Measurements from ENCODE around the gene CCNQ.

CCNQ gene

GRCh38 chrX:153602601-153603000 is 3.7 kb upstream of the CCNQ start:
- DNase-seq (ENCODE audit: low read depth): no peak
- TF ChIP-seq CTCF (IDR thresholded peaks at IDR 0.05; ENCODE audit: low read depth, low read length): no peak
- no peak for TF ChIP-seq MYC (IDR thresholded peaks at IDR 0.05; ENCODE audit: low read depth, low read length)
- TF ChIP-seq POLR2A (IDR thresholded peaks at IDR 0.05; ENCODE audit: extremely low read depth, insufficient read length): no peak
- no peak for TF ChIP-seq MAX (IDR thresholded peaks at IDR 0.05; ENCODE audit: low read depth, low read length)
- no peak overlapping the region for H3K4me3 ChIP-seq (ENCODE audit: low read depth, low read length)

- DNase-seq (ENCODE audit: low read depth): no peak
- no peak overlapping the region for H3K4me3 ChIP-seq (ENCODE audit: low read depth, low read length)
- no peak for TF ChIP-seq MYC (IDR thresholded peaks at IDR 0.05; ENCODE audit: low read depth, low read length)
Observed at GRCh38 chrX:153601511-153602110, 2.7 kb upstream of the CCNQ start.

GRCh38 chrX:153600921-153601320 is 2.0 kb upstream of the CCNQ start:
- no peak overlapping the region for H3K4me3 ChIP-seq (ENCODE audit: low read depth, low read length)
- TF ChIP-seq CTCF (IDR thresholded peaks at IDR 0.05; ENCODE audit: low read depth, low read length): no peak
- no peak for TF ChIP-seq MYC (IDR thresholded peaks at IDR 0.05; ENCODE audit: low read depth, low read length)
- no peak for TF ChIP-seq POLR2A (IDR thresholded peaks at IDR 0.05; ENCODE audit: extremely low read depth, insufficient read length)
- TF ChIP-seq MAX (IDR thresholded peaks at IDR 0.05; ENCODE audit: low read depth, low read length): no peak
- DNase-seq (ENCODE audit: low read depth): no peak

- TF ChIP-seq CTCF (IDR thresholded peaks at IDR 0.05; ENCODE audit: low read depth, low read length) (no peak), MYC (IDR thresholded peaks at IDR 0.05; ENCODE audit: low read depth, low read length) (0 out of 2 replicates have a peak, but pooled peaks have one; percentile 8), MAX (IDR thresholded peaks at IDR 0.05; ENCODE audit: low read depth, low read length) (no peak), POLR2A (IDR thresholded peaks at IDR 0.05; ENCODE audit: extremely low read depth, insufficient read length) (no peak)
- DNase-seq (ENCODE audit: low read depth): peak; percentile 43
- peak overlapping the region; percentile 71 for H3K4me3 ChIP-seq (ENCODE audit: low read depth, low read length)
Observed at GRCh38 chrX:153600032-153600373, 1.1 kb upstream of the CCNQ start.

- TF ChIP-seq MAX (IDR thresholded peaks at IDR 0.05; ENCODE audit: low read depth, low read length): no peak
- no peak for TF ChIP-seq CTCF (IDR thresholded peaks at IDR 0.05; ENCODE audit: low read depth, low read length)
- no peak for TF ChIP-seq MYC (IDR thresholded peaks at IDR 0.05; ENCODE audit: low read depth, low read length)
- TF ChIP-seq POLR2A (IDR thresholded peaks at IDR 0.05; ENCODE audit: extremely low read depth, insufficient read length): peak; percentile 7
- peak overlapping the region; percentile 71 for H3K4me3 ChIP-seq (ENCODE audit: low read depth, low read length)
- DNase-seq (ENCODE audit: low read depth): peak; percentile 89
Observed at GRCh38 chrX:153599192-153600031, 473 bp upstream of the CCNQ start.

- H3K4me3 ChIP-seq (ENCODE audit: low read depth, low read length): no peak overlapping the region
- DNase-seq (ENCODE audit: low read depth): peak; percentile 15
Observed at GRCh38 chrX:153596981-153597750, 1.8 kb downstream of the CCNQ start.

More at GRCh38 chrX:153596981-153597750, 1.8 kb downstream of the CCNQ start:
- TF ChIP-seq MAX (IDR thresholded peaks at IDR 0.05; ENCODE audit: low read depth, low read length): no peak
- TF ChIP-seq MYC (IDR thresholded peaks at IDR 0.05; ENCODE audit: low read depth, low read length): no peak
- no peak for TF ChIP-seq CTCF (IDR thresholded peaks at IDR 0.05; ENCODE audit: low read depth, low read length)
- no peak for TF ChIP-seq POLR2A (IDR thresholded peaks at IDR 0.05; ENCODE audit: extremely low read depth, insufficient read length)

Measured in NB4 (cell line).